CD4-positive, alpha-beta T cell treated with Interleukin-12 subunit alpha and Interleukin-12 subunit beta, for 1 hour (primary cell): ENCODE results near the gene DGKI.

ENCODE experiments used
- DNase-seq: peaks from one replicate; pipeline ENCODE4 v3.0.0-alpha.2; 2020

The DGKI gene

DNA sequence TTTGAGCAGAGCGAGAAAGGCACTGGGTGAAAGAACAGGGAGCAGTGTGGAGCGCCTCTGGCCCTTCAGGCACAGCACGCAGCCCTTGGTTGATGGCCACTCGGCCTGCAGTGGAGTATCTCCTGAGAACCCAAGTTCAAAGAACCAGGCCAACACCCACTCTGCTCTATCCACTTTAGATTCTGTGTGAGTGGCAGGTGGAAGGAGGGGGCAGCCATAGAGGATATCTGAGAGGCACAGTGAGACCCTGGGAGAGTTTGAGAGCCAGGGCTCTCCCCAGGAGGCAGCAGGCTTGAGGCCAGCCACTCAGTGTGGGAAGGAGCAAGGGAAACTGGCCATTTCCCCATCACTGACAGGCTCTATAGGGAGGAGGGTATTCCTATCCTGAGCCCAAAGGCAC is 450.7 kb downstream of the DGKI start:
- DNase-seq: no peak

- no peak for DNase-seq
These were observed 451.4 kb downstream of the DGKI start for GRCh38 chr7:137395420-137395819.

- no peak for DNase-seq
These were observed 453.2 kb downstream of the DGKI start for GRCh38 chr7:137393570-137393969.

DNA sequence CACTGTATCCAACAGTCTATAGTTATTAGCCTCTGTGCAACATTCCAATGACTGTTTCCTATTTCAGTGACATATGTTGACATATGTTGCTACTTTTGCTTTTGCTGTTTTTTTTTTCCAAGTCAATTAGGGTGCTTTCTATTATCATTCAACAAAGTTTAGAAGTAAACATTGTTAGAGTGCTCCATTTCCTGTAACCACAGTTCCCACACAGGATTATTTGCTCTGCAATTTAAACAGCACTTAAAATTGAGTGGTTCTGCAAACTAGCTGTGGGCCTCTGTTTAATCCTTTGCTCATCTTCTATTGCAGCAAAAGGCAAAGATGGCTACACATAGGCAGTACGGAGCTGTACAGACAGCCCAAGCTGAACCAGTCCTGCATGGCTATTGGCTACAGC is 456.7 kb downstream of the DGKI start:
- no peak for DNase-seq

DNA sequence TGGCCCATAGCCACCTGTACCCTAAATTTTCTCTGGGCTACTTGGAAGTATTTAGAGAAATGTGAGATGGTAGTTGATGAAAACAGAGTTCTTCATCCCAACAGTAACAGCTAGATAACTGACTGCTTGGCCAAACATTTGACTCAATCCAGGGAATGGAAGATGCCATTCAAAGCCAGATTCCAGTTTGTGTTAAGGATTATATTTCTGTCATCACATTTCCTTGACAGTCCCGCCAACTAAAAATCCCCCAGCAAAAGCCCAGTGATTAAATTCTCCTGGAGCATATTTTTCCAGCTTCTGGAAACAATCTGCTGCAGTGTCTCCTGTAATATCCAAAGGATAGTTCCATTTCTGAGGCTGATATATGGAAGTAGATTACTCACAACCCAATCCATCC is 457.9 kb downstream of the DGKI start:
- no peak for DNase-seq

- DNase-seq: no peak
These were observed 459.8 kb downstream of the DGKI start for GRCh38 chr7:137386966-137387365.

- DNase-seq: no peak
These were observed 465.7 kb downstream of the DGKI start for GRCh38 chr7:137381045-137381444.

GRCh38 chr7:137373507-137373906 is 473.3 kb downstream of the DGKI start:
- no peak for DNase-seq

GRCh38 chr7:137371616-137372015 is 475.2 kb downstream of the DGKI start:
- no peak for DNase-seq

DNA sequence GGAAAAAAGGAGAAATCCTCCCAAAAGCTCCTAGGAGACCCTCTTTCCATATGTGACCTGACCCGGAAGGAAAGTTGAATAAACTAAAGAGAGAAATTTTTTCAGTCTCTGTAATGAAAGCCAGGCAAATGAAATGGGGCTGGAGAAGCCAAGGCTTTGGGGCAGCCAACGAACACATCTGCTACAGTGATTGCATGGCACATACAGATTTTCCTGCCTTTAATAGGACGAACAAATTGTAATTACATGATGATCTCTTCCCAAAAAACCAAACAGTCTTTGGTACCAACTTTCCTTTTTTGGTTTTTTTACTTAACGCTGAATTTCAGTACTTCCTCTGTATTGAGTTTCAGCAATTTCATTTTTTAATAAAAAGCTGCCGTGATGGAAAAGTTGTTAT is 479.8 kb downstream of the DGKI start:
- no peak for DNase-seq

DNA sequence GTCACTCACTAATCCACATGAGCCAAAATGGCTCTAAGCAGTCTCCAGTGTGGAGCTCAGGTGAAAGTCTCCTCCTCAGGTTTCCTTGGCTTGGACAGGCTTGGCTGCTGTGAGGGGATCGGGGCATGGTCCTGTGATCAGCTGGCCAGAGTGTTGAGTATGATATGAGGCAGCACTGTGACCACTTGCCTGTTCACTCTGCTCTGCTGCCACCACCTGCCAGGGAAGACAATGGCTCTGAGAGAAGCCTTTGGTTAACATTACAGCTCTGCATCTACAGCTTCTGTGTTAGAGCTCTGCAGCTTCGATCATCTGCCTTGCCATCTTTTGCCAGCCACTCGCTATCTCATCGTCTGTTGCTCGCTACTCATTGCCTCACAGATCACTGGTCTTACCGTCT is 483.1 kb downstream of the DGKI start:
- no peak for DNase-seq

DNA sequence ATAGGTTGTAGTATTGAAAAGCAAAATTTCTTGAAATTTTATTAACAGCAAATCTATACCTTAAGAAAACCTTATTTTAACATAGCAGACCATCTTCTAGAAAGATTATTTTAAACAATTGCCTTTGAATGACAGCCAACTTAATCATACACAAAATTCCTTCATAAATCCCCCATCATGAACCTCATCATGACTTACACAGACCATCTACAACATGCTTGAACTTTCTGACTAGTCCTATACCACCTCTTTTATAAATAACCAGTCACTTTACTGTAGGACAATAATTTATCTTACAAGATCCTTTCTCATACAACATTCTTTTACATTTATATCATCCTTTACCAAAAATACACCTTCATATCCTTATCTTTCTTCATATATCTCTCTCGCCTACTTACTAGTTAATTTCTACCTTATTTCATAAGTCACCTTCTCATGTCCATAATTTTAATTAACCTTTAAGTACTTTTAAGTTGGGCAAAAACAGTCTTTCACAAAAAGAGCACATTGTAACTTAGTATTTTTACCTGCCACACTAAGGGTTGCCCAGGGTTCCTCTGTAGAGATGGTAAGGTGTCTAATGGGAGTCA is 486.6 kb downstream of the DGKI start:
- no peak for DNase-seq

DNA sequence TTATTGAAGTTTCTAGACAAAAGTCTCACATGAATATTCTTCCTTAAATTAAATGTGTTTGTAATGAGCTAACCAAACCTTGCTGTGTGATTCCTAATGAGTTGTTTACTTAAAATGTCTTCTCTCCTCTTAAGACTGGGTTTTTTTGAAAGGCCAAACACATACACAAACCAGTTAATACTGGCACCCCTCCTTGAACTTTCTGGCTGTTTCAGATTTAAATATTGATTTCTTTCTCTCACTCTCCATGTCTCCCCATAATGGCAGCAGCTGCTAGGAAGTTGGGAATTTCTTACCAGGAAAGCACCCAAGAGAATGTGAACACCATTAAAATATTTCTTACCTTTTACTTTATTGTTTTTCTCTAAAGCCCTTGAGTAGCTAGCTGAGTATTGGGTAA is 491.8 kb downstream of the DGKI start:
- no peak for DNase-seq

- no peak for DNase-seq
These were observed 492.4 kb downstream of the DGKI start for GRCh38 chr7:137354396-137354795.

- no peak for DNase-seq
These were observed 494.8 kb downstream of the DGKI start for GRCh38 chr7:137351941-137352340.

- no peak for DNase-seq
These were observed 500.9 kb downstream of the DGKI start for GRCh38 chr7:137345799-137346449.

GRCh38 chr7:137343281-137343841 is 503.4 kb downstream of the DGKI start, which contains the start of gene PTN:
Gene PTN, minus strand, starts transcription at chr7:137343733. Its CDS starts 88,760 bp downstream, at chr7:137254973.
- no peak for DNase-seq

- DNase-seq: no peak
These were observed 503.9 kb downstream of the DGKI start for GRCh38 chr7:137342828-137343261.

DNA sequence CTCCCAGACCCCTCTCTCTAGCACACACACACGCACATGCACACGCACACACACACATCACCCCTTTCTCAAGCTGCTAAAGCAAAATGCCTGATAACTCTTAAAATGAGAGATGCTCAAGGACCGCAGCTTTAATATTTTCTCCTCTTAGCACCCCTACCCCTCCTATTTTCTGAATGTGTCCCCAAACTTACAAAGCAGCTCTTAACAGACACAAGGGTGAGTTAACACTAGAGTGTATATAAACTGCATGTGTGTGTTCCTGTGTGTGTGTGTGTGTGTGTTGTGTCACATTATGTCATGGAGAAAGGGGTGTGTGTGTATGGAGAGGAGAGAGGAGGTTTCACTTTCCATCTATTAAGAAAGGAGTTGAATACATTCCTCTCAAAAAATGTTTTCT is 504.5 kb downstream of the DGKI start:
- no peak for DNase-seq

- no peak for DNase-seq
These were observed 508.9 kb downstream of the DGKI start for GRCh38 chr7:137337902-137338301.

- DNase-seq: no peak
These were observed 511.0 kb downstream of the DGKI start for GRCh38 chr7:137335814-137336213.

- DNase-seq: no peak
These were observed 515.4 kb downstream of the DGKI start for GRCh38 chr7:137331378-137331777.
